ENCODE measurements around the gene RAG2.

GRCh38 chr11:36588099-36588498, 9.9 kb downstream of the RAG2 start:
- TF ChIP-seq CTCF (IDR thresholded peaks at IDR 0.05; ENCODE audit: extremely low read depth in 1 of 2, insufficient read depth in 1 of 2, low read depth in 1 of 2, low read length in 2 of 2) (no peak), JUN (IDR thresholded peaks at IDR 0.05; ENCODE audit: borderline replicate concordance, insufficient read depth, insufficient read length, low read depth) (no peak), POLR2AphosphoS5 (IDR thresholded peaks at IDR 0.05; ENCODE audit: insufficient read depth, low read depth, low read length) (no peak), POLR2A (IDR thresholded peaks at IDR 0.05; ENCODE audit: low read depth, low read length) (no peak), GATA2 (IDR thresholded peaks at IDR 0.05; ENCODE audit: insufficient read depth, insufficient read length, low read depth, low read length) (no peak), MAX (IDR thresholded peaks at IDR 0.05; ENCODE audit: insufficient read depth, insufficient read length) (no peak)

Measured in endothelial cell of umbilical vein (primary cell).